Erythroblast (primary cell): ENCODE data around the gene AGBL2.
"Not testable (repeated sequence)": the region's sequence is repeated elsewhere in the genome, so short reads cannot be mapped to it uniquely, and the experiment has no call there.

Experiments used
- GATA1 ChIP-seq: IDR thresholded peaks from 2 replicates; pipeline ENCODE4 v1.6.1; 2011; ENCODE audit warnings: low read depth, mild to moderate bottlenecking, control low read depth, low read length, moderate library complexity
- POLR2A ChIP-seq: IDR thresholded peaks from 2 replicates; pipeline ENCODE4 v1.6.1; 2011; ENCODE audit warnings: mild to moderate bottlenecking, low read length

- TF ChIP-seq POLR2A, GATA1: not testable (repeated sequence)
Measured at GRCh38 chr11:47636331-47636730, 78.8 kb downstream of the AGBL2 start.
